Fibroblast of upper back skin (primary cell): Measurements from ENCODE around the gene PAN3.
"Not testable (repeated sequence)": the region's sequence is repeated elsewhere in the genome, so short reads cannot be mapped to it uniquely, and the experiment has no call there.

Experiments used
- DNase-seq: peaks from one replicate; pipeline ENCODE4 v3.0.0-alpha.2; 2013

Gene PAN3

DNA sequence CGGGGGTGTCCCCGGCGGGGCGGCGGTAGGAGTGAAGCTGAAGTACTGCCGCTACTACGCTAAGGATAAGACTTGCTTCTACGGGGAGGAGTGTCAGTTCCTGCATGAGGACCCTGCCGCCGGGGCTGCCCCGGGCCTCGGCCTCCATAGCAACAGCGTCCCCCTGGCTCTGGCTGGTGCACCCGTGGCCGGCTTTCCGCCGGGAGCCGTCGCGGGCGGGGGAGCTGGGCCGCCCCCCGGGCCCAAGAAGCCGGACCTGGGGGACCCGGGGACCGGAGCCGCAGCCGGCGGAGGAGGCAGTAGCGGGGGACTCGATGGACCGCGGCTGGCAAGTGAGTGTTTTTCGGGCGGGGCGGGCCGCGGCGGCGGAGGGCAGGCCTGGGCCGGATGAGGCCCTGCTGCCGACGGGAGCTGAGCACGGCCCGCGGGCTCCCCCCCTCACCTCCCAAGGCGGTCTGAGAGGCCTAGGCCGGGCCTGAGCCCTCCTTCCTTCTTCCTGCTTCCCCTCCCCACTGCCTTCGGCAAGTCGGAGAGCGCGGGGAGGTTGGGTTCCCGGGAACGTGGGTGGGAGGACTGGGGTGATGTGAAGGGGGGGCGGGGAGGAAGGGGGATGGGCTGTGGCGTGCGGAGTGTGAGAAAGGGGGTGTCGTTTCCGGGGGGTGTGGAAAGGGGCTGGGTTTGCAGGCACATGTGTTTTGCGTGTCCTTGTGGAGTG, 568 bp downstream of the PAN3 start:
- peak; percentile 91 for DNase-seq

DNA sequence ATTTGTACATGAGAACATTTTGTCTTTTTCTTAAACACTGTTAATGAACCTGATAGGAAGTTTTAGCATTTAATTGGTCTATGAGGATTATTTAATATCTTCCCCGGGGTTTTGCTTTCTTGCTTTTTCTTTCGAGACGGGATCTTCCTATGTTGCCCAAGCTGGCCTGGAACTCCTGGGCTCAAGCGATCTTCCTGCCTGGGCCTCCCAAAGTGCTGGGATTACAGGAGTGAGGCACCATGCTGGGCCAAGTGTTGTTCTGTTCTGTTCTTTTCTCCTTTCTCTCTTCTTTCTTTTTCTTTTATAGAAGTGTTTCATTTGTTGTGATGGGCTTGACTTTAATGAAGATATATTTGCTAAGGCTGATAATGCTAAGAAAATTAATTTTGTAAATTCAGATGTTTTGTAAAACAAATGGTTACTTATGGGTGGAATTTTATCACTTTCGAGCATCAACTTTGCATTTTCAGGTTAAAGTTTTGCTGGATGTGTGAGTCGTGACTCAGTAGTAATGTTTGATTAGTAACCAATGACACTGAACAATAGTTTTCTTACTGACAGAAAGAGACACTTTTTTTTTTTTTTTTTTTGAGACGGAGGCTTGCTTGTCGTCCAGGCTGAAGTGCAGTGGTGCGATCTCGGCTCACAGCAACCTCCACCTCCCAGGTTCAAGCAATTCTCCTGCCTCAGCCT, 2.2 kb downstream of the PAN3 start:
- DNase-seq, result no peak

DNA sequence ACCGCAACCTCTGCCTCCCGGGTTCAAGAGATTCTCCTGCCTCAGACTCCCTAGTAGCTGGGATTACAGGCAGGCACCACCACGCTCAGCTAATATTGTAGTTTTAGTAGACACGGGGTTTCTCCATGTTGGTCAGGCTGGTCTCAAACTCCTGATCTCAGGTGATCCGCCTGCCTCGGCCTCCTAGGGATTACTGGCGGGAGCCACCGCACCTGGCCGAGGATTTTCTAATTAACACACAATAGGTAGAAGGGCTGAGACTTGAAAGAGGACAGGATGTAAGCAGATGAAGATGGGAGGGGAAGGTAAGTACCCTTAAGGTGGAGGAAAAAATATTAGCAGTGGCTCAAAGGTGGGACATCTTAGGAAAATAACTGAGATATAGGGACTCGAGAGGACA, 3.2 kb downstream of the PAN3 start:
- DNase-seq, result not testable (repeated sequence)

DNA sequence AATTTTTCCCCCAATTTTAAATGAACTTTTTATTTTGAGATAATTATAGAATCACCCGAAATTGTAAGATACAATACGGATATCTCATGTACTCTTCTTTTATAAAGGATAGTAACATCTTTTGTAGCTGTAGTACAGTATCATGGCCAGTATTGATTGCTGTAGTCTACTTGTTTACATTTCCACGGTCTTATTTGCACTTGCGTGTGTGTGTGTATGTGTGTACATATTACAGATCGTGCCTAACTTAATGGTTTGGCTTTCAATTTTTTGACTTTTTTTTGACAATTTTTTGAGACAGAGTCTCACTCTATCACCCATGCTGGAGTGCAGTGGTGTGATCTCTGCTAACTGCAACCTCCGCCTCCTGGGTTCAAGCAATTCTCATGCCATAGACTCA, 6.7 kb downstream of the PAN3 start:
- no peak for DNase-seq

DNA sequence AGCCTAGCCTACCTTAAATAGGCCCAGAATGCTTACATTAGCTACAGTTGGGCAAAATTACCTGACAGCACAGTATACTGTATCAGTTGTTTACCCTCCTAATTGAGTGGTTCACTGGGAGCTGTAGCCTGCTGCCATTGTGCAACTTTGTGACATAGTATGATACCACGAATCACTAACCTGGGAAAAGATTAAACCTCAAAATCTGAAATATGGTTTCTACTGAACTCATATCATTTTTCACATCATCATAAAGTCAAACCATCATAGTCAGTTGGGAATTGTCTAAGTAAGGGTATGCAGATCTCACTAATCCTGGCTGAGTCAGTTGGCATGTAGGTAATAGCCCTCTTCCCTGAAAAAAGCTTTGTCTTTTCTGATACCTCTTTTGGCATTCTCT, 9.2 kb downstream of the PAN3 start:
- peak; percentile 57 for DNase-seq

DNA sequence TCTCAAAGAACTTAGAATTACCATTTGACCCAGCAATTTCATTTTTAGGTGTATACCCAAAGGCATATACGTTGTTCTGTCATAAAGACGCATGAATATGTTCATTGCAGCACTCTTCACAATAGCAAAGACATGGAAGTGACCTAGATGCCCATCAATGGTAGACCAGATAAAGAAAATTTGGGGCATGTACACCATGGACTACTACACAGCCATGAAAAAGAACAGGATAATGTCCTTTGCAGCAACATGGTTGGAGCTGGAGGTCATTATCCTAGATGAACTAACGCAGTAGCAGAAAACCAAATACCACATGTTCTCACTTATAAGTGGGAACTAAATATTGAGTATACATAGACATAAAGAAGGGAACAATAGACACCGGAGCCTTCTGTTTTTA, 20.7 kb downstream of the PAN3 start:
- no peak for DNase-seq

DNA sequence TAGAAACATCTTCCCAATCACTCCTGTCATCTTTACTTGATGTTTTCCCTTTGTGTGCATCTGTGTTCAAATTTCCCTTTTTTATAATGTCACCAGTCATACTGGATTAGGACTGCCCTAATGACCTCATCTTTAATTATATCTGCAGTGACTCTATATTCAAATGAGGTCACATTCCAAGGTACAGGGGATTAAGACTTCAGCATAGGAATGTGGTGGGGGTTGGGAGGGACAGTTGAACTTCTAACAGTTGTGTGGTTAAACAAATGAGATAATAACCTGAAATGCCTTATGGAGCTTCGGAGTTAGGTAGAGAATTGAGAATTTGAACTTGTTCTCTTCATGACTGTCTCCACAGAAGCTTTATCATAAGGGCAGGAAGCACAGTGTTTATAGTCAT, 23.0 kb downstream of the PAN3 start:
- DNase-seq, result peak; percentile 67

DNA sequence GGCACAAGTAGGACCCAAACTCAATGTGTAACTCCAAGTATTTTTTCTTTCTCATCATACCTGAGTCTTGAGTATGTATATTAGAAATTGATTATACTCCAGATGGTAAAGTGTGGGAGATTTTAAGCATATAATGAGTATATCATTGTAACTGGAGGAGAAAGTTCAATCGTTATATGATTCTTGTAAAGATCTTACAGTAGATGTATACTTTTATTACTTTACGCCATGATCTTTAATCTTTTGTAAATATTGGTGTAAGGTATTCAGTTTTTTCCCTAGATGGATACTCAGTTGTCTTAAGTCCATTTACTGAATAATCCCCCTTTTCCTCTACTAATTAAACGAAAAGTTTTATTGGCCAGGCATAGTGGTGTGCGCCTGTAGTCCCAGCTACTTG, 25.2 kb downstream of the PAN3 start:
- no peak for DNase-seq

DNA sequence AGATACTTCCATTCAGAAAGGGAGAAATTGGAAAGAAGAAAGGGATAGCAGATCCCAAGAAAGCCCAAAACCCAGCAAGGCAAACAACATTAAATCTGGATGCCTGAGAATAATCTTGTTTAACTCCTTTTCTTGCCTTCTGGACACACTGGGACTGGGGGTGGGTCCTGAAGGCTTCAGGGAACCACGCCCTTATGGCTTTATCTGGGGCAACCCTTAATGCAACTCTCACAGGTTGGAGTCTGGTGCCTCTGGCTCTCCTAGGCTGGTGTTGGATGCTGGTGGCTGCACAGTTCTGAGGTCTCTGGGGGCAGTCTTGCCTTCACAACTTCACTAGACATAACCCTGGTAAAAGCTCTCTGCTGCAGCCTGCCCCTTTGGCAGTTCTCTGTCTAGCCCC, 27.9 kb downstream of the PAN3 start:
- DNase-seq, result no peak

GRCh38 chr13:28171266-28171665, 32.9 kb downstream of the PAN3 start:
- DNase-seq, result no peak

DNA sequence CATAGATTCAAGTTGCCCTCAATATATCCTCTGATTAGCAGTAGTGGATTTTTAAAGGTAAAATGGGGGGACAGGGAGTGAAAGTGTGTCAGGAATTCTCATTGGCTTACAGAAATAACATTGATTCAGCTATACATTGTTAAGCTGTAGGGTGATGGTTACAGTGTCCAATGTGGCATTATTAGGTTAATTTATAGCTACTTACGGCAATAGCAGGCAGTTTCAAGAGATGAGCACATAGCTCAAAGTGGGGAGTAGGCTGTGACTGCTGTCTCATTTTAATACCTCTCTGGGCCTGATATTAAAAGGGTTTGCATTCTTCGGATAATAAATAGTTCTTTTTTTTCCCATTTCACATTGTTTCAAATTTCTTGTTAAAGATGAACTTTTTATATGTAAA, 34.6 kb downstream of the PAN3 start:
- DNase-seq, result no peak

GRCh38 chr13:28173793-28174192, 35.4 kb downstream of the PAN3 start:
- DNase-seq, result no peak

- DNase-seq, result no peak
Measured at GRCh38 chr13:28177327-28177726, 39.0 kb downstream of the PAN3 start.

- no peak for DNase-seq
Measured at GRCh38 chr13:28177877-28178276, 39.5 kb downstream of the PAN3 start.

GRCh38 chr13:28179974-28180373, 41.6 kb downstream of the PAN3 start:
- DNase-seq, result no peak

- DNase-seq, result peak; percentile 35
Measured at GRCh38 chr13:28181413-28181812, 43.1 kb downstream of the PAN3 start.

- DNase-seq, result no peak
Measured at GRCh38 chr13:28185256-28185655, 46.9 kb downstream of the PAN3 start.

DNA sequence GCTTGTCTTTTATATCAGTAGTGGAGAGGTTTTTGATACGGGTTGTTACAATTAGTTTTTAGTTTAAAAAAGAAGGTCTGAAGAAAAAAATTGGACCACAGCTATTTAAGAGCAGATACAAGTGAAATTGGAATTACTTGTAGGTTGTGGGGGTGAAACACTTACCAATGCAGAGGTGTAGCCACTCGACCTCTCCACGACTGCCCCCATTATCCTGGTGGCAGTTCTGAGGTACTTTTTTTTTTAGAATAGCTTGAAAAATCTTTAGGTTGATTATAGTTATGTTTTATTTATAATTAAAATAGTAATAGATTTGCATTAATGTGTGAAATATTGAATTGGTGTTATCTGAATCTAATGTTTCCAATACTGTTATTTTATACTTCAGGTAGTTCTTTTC, 60.7 kb downstream of the PAN3 start:
- no peak for DNase-seq

GRCh38 chr13:28204043-28204442, 65.7 kb downstream of the PAN3 start:
- DNase-seq, result no peak

DNA sequence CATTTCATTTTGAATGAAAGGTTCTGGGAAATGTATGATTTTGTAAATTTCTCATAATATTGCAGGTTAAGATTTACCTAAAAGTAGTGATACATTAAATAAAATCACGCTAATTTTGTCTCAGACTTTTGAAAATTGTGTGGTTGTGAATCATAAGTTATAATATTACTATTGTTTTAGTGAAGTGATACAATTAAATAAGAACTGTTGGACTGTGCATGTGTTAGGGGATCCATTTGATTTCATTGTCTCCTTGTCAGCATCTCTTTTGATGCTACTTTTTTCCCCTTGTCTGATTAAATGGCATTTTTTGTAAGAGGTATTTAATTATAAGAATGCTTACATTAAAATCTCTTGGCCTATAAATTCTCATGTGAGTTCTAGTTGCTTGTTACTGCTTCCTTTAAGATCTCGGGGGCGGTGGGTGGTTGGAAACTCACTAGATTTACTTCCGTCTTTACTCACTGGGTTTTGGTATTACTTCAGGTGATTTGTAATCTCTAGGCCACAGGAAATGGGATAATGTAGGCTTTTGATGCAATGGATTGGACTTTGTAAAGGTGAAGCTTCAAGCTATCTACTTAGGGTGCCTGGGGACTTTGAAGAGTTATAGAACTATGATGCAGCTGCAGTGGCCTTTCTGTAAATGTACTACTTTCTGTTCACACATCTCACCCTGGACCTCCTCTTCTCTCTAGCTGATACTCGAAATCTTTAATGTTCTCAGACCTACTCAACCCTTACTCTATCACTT, 66.5 kb downstream of the PAN3 start:
- DNase-seq, result no peak

DNA sequence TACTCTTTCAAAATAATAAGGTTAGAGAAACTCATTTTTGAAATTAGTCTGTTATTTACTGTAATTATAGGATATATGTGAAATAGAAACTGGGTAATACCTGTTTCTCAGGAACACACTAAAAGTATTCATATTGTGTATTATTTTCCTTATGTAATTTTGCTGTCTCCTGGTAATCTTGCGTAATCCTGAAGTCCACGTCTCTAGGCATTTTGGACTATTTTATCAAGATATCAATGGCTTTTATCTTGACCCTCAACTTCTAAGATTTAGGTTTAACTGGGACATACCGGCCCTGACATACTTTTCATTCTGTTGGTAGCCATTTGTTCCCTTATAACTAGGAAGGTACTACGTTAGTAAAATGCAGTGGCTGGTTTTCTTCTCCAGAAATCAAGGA, 80.3 kb downstream of the PAN3 start:
- no peak for DNase-seq

DNA sequence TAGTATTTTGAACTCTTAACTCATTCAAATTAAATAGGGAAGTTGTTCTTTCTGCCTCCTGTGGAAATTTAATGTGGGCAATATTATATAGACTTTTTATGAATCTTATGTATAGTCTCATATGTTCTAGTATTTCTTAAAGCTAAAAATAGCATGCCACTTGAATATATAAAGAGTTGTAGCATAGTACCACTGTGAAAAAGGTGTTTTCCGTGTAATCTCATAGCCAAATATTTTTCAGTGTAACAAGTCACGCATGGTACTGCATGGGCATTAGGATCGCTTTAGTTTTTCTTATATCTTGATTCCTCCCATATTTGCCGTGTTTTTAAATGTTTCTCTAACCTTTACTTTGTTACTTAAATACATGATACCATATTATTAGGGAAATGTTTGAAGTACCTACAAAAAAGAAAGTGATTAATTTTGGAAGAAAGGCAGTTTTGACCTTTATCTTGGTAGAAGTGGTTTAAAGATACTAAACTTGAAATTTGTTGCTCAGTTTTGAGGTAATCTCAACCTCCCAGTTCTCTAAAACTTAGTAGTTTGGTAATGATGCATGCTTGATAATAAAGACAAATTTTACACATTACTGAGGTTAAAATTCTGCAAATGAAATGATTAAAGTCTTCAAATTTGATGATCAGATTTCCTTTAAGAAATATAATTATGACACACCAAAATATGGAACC, 81.2 kb downstream of the PAN3 start:
- no peak for DNase-seq

GRCh38 chr13:28220166-28220565, 81.8 kb downstream of the PAN3 start:
- peak; percentile 25 for DNase-seq
